GM21447 (cell line): Measurements from ENCODE around the gene MEGF10.

Source experiments
- ATAC-seq: cut with Tn5 transposase; IDR thresholded peaks from one replicate; pipeline ENCODE4 v1.9.1; 2021; ENCODE audit not compliant: unreplicated experiment

MEGF10 gene

DNA sequence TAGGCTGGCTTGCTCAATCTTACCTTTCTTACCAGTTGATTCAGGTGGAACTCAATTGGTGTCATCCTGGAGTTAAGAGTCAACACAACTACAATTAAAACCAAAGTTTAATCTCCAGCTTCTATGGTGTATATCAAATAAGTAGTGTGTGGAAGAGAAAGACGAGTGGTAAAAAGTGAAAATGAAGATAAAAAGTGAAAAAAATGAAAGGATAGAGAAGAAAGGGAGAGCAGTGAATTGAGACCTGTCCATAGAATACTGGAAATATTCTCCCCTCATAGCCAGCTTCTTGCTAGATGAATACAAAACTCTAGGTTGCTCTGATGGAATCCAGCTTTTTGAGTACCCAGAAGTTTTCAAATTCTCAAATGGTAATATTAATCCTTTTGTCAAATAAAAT lies 76.4 kb downstream of the MEGF10 start:
- no peak for ATAC-seq

DNA sequence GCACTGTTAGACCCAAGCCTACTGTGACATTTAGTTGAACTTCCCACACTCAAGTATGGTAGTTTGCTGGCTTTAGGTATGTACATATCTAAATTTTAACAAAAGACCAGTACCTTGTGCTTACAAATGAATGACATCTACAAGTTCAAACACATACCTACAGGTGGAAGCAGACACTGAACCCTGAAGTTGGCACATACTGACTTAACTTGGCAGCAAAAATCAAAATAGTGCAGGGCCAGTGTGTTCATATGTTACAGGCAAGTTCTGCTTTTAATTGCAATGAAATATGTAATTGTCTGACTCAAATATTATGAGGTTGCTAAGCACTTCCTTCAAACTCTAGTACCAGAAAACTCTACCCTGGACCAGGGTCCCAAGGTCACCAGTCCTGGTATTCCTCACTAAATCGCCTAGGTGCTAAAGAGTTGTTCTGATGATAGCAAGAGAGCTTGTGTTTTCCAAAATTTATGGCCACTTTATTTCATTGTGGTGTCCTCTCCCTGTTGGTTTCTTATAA lies 77.4 kb downstream of the MEGF10 start:
- ATAC-seq, result no peak

DNA sequence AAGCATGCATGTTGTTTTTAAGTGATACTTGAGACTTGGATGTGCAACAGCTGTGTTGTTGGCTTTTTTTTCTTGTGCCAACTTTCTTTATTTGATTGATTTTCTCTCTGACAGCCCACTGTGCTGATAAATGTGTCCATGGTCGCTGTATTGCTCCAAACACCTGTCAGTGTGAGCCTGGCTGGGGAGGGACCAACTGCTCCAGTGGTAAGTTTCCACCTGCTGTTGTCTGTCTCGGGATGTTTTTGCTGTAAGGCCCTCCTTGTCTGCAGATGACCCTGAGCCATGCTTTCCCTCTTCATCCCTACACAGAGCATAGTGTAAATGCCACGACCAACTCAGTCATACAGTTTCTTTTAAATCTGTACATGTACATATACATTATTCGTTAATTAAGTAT lies 79.2 kb downstream of the MEGF10 start:
- no peak for ATAC-seq

DNA sequence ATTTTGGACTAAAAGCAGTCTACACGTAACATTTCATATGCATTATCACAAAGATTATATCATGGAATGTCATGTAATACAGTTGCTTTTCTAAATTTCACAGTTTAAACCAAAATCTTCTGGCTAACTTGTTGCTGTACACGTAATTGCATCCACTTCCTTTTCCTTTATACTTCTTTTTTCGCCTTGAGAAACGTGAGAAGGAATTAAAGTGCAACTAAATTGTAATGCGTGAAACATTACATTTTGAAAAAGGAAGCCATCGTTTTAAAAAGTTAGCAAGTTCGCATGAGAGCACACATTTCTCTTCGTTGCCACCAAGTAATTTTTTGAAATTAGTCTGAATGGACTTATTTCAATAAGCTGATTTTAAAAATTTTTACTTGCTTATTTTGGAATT lies 80.0 kb downstream of the MEGF10 start:
- ATAC-seq, result no peak

DNA sequence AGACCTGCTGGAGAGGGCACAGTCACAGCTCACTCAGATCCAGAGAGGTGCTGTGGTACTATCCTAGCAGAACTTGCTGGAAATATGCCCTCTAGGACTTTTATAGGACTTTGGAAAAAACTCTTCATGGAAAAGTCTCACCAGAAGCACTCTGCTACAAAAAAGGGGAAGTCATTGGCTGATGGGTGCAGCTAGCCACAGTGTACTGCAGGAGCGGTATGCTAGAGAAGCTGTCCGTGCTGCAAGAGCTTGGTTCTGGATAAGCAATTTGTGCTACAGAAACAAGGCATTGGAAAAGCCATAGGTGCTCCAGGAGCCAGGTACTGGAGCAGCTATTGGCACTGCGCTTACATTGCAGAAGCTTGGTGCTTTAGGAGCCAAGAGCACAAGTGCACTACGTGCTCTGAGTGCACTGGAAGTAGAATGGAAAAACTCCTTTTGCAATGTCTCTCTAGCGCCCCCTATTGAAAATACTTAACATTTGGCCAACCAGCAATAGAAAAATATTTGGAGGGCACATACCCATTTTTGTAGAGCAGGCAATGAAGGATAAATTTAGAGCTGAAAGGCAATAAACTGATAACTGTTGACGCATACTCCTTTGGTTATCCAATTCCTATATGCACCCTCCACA lies 83.4 kb downstream of the MEGF10 start:
- no peak for ATAC-seq

DNA sequence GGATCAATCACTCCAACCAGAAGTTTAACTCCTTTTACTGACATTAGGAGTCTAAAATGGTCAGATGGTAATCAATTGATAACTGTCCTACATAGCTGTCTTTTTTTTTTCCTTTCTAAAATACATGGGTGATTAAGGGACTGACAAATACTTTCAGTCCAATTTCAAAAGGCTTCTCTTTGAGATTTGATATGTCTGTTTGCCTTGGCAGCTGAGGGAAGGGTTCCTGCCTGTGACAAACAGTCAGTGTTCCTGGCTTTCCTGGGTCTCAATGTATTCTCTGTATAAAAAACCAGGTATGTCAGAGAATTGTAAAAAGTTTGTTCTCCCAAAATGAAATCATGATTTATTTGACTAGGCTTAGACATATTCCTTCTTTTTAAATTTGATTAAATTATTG lies 84.5 kb downstream of the MEGF10 start:
- ATAC-seq, result no peak

DNA sequence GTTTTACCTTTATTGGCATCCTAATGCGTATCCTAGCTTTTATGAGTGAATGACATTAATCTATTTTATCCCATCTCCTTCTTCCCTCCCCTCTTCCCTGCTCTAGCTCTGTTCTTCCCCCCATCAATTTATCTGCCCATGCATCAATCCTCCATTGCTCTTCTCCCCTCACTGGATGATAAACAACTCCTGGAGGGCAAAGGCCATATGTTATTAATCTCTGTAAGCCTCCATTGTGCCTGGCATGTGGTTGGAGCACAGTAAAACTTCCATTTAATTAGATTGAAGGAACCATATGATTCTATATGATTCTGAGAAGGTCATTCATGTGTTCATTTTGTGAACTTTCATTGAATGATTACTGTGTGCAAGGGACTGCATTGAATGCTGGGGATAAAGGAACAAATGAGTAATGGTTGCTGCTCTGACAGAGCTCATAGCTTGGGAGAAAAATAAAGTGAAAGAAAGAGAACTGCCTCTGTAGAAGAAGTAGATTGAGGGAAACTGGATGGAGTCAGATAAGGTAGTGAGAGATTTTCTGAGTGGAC lies 85.0 kb downstream of the MEGF10 start:
- no peak for ATAC-seq

DNA sequence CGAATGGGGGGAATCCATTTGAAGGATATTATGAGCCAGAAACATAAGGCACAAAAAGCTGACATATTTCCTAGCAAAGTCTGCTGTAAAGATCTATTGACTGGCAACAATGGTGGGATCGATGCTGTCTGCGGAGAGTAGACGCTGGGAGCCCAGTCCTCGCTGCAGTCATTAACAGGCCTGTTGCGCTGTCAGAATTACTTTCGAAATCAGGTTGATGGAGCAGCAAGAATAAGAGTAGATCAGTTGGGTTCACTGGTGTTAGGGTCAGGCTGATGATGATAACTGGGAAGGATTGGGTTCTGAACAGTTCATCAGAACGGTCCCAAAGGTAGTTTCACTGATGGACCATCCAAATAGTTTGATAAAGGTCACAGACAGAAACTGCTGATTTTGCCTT lies 87.1 kb downstream of the MEGF10 start:
- no peak for ATAC-seq

DNA sequence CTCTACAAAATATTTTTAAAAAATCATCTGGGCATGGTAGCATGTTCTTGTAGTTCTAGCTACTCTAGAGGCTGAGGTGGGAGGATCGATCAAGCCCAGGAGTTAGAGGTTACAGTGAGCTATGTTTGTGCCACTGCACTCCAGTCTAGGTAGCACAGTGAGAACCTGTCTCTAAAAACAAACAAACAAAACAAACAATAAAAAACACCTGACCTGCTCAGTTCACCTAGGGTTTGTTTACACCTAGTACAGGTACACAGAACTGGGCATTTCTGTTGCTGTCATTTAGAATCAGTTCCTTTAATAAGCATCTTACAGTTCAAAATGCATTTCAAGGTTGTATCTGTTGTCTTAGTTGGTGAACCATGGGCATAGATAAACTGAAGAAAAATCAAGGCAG lies 95.3 kb downstream of the MEGF10 start:
- ATAC-seq, result no peak

DNA sequence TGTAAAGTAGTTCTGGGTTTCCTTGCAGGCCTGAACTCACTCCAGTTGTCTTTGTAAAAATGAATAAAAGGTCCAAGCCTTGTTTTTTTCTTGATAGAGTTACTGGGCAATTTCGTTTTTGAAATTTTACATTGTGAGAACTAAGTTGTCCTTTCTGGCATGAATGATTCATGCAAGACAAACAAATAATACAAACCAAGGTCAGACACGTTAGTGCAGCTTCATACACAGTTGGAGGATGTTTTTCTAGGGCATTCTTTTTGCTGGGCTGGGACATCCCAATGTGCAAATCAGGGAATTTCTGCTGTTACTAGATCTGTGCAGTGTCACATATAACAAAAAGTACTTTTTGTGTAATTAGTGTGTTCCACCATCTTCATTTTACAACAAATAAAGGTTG lies 96.0 kb downstream of the MEGF10 start:
- ATAC-seq, result no peak

DNA sequence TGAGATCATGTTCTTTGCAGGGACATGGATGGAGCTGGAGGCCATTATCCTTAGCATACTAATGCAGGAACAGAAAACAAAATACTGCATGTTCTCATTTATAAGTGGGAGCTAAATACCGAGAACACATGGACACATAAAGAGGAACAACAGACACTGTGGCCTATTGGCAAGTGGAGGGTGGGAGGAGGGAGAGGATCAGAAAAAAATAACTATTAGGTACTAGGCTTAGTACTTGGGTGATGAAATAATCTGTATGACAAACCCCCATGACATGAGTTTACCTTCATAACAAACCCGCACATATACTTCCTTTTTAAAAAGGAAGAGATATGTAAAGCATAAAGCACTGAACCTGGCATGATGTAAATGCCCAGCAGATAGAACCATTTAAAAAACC lies 99.0 kb downstream of the MEGF10 start:
- no peak for ATAC-seq

DNA sequence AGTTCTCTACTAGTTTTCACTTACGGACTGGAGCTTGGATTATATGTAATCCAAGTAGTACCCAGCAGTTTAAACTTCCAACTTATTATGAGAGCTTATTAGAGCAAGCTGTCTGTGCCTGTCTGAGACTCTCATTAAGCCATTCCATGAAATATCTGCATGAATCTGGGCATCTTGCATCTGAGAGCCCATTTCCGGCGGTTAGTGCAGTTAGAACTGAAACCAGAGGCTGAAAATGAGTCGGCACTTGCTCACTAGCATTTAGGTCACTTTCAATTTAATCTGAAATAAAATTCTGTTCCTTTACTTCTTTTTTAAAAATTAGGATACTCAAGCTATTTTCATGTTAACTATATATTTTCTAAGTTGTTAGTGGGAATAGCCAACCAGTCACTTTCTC lies 102.2 kb downstream of the MEGF10 start:
- no peak for ATAC-seq

DNA sequence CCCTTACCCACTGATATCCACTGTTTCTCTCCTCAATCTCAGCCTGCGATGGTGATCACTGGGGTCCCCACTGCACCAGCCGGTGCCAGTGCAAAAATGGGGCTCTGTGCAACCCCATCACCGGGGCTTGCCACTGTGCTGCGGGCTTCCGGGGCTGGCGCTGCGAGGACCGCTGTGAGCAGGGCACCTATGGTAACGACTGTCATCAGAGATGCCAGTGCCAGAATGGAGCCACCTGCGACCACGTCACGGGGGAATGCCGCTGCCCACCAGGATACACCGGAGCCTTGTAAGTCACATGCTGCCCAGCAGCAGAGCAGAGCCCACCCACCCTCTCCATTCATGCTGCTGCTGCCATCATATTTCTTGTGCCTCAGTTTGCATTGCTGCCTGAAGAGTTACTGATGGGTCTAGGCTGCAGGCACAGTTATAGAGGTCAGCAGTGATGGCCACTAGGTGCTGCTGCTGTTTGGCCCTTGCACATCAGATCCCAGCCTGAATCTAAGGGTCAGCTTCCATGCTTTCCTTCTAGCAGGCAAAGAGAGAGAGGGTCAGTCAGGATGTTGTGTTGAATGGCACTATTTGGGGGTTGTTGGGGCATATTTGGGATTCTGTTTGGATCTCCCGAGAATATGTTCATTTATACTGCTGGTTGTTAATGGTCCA lies 106.0 kb downstream of the MEGF10 start:
- no peak for ATAC-seq

DNA sequence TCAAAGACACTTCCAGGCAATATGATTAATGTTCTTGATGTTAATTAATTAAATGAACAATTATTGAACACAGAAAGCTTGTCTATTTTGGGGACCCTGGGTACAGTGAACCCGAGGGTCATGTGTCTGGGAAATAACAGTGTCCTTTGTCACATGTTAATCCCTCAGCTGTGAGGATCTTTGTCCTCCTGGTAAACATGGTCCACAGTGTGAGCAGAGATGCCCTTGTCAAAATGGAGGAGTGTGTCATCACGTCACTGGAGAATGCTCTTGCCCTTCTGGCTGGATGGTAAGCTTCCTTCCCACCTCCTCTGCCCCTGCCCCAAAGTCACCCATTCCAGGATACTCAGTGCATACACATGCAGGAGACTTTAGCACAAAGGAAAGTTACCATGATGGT lies 107.9 kb downstream of the MEGF10 start:
- no peak for ATAC-seq

DNA sequence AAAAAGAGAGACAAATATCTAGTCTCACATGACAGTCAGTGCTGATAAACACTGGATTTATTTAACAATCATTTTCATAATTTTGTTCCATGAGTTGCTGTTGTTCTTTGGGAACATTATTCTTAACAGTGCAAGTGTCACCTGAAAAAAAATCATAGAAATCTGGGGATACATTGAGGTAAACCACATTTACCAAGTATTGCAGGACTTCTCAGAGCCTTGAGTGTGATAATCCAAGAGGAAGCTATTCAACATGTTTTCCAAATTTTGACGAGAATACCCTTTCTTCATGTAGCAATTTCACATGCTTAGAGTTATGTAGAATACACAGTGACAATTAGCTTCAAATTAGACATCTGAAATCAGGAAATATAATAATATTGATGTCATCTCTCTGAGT lies 108.5 kb downstream of the MEGF10 start:
- ATAC-seq, result no peak

DNA sequence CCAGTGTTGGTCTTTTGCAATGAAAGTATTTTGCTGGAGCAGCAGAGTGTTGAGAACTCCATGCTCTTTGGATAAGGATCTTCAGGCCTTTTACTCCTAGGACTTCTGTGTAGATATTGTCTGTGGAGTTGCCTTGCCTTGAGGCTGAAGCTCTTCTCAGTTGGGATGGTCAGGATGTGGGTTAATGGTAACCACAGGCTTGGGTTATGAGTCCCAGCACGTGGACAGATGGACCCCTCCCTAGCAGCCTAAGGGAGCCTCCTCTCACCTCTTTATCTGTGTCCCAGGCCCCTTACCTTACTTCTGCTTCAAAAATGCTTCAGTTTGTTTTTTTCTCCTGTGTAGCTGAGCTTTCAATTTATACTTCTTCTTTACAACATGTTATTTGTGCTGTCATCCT lies 109.9 kb downstream of the MEGF10 start:
- no peak for ATAC-seq

DNA sequence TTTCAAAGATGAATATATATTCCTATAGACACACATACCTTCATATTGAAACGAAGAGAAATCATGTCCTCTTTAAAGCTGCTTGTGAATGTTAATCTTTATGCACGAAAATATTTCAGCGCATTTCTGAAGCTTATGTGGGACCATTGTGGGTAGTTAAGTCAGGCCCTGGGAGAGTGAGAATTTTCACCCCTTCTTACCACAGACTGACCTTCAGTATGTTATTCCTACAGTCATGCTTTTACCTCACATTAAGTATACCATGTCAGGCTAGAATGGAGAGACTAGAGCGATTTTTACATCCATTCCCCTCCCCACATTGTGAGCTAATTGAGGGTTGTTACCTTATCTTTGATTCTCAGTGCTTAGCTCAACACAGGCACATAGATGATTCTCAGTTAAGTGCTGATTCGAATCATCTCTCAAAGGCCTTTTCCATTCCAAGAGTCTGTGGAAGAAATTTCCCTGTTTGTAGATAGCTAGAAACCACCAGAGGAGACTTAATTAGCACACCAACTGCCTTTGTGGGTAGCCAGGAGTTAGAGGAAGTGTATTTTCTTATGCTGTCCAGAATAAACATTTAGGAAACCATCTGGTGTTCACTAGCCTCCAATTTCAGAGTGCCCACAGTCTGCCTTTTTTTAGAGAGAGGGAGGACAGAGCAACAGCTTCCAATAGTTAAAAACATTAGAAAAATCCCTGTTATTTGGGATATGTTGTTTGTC lies 110.5 kb downstream of the MEGF10 start:
- no peak for ATAC-seq

DNA sequence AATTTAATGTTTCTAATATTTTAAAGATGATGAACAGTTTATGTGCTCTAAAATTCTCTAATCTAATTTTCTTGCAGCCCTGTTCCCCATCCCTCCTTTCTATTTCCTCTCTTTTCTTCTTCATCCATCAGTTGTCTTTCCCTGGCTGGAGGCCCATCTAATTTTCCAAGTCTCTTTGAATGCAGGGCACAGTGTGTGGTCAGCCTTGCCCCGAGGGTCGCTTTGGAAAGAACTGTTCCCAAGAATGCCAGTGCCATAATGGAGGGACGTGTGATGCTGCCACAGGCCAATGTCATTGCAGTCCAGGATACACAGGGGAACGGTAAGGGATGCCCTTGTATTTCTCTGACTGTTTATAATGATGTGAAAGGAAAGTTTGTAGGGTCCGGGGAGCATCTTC lies 111.8 kb downstream of the MEGF10 start:
- no peak for ATAC-seq

DNA sequence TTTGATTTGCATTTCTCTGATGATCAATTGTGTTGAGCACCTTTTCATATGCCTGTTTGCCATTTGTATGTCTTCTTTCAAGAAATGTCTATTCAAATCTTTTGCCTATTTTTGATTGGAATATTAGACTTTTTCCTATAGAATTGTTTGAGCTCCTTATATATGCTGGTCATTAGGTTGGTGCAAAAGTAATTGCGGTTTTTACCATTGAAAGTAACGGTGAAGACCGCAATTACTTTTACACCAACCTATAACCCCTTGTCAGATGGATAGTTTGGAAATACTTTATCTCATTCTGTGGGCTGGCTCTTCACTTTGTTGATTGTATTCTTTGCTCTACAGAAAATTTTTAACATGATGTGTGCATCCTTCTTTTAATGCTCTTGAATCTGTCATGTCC lies 113.6 kb downstream of the MEGF10 start:
- no peak for ATAC-seq

DNA sequence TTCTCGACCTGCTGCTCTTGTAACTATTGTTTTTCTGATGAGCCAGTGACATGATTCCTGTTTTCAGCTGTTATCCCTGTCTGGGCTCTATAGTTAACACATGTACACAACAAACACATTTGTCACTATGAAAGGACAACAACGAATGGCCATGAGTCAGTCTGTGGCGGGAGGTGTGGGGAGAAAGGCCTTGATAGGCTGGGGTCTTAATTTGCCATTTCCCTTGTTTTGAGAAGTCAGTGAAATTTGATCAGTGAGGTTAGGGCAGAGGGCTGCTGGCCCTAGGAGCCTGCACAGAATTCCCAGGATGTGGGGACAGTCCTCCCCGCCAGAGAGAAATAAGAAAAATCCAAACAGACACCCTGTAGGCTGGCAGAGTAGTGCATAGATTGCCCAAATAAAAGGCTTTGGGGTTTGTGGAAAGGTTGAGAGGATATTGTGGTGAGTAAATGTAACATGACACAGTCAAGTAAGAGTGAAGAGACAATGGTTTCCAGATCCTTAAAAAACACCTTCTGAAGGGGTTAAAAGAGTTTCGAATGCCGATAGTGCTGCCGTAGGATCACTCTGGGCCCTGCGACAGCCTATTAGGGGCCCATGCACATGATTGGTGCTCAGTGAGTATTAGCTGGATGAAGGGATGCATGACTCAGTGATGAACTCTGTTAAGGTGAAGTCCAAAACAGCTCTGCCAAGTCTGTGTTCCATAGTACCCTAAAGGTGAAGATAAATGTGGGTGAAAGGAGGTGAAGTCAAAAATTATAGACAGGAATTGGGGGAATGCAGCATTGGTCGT lies 115.9 kb downstream of the MEGF10 start:
- ATAC-seq, result no peak

DNA sequence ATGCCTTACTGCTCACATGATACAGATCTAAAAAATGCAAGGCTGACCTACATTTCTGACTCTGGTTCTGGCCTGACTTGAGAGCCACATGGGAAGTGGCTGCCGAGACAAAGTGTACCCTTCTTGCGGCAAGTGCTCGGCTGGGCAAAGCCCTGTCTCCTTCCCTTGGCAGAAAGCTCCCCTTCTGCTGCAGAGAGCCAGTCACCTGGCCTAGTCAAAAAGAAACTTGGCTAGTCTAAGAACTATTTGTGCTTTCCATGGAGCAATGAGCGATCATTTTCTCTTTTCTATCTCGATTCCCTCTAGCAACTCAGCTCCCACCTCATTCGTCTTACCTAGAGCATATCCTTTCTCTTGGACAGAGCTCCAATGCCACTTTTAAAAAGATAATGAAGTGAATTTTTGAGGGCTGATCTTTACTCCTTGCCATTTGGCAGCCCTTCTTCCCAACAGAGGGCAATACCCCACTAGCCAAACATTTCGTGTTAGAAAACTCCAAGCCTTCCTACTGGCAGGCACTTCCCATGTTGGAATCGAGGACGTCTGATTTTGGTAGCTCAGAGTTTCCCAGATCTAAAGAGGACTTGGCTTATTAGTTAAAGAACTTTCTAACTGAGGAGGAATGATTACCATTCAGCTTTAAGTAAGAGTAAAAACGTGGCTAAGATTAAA lies 118.8 kb downstream of the MEGF10 start:
- ATAC-seq, result no peak
